A673 (cell line): ENCODE measurements around the gene CYP46A1. TPM values are rescaled to one million over a fixed set of nuclear protein-coding genes. Genes with fewer than 3 reads are reported as not detected.

Source experiments
- BruUV-seq: library from RNA; stranded (reverse); fragments of 400-500 nt; replicated peaks from 2 replicates; lab custom pipeline; 2021; lab: Mats Ljungman, UMichigan
- CTCF ChIA-PET: fragments of 300-600 bp; sonication (Branson Sonifier 250); formaldehyde crosslinking; loops from one replicate; lab custom pipeline; 2022; ENCODE audit warnings: antibody characterized with exemption; lab: Charles Lee
- POLR2A ChIA-PET: fragments of 300-600 bp; sonication (Branson Sonifier 250); formaldehyde crosslinking; loops from one replicate; lab custom pipeline; 2022; ENCODE audit warnings: antibody characterized with exemption; ENCODE audit not compliant: low non-redundant PET; lab: Charles Lee
- DNase-seq: peaks from one replicate; pipeline ENCODE4 v3.0.0-alpha.2; 2015; ENCODE audit warnings: low spot score
- H3K27ac ChIP-seq: fragments of 200-600 bp; sonication (generic); 2 replicates; pipeline ENCODE4 v1.5.1; 2016; ENCODE audit warnings: mixed run types, low read depth, mild to moderate bottlenecking, mixed read lengths, antibody characterized with exemption, low read length; ENCODE audit not compliant: poor library complexity, severe bottlenecking
- H3K27me3 ChIP-seq: fragments of 200-600 bp; sonication (generic); replicated peaks from 2 replicates; pipeline ENCODE4 v1.6.1; 2017; ENCODE audit warnings: mixed run types, low read depth, mild to moderate bottlenecking, mixed read lengths, antibody characterized with exemption, low read length; ENCODE audit not compliant: insufficient read depth, poor library complexity
- H3K36me3 ChIP-seq: fragments of 200-600 bp; sonication (generic); 2 replicates; pipeline ENCODE4 v1.6.1; 2016; ENCODE audit warnings: mixed run types, mild to moderate bottlenecking, mixed read lengths, antibody characterized with exemption, low read length; ENCODE audit not compliant: insufficient read depth, poor library complexity, severe bottlenecking
- H3K4me1 ChIP-seq: fragments of 200-600 bp; sonication (generic); 2 replicates; pipeline ENCODE4 v1.6.1; 2017; ENCODE audit warnings: mixed run types, mild to moderate bottlenecking, mixed read lengths, antibody characterized with exemption, low read length; ENCODE audit not compliant: insufficient read depth, poor library complexity, severe bottlenecking
- H3K4me3 ChIP-seq: fragments of 200-600 bp; sonication (generic); 2 replicates; pipeline ENCODE4 v1.5.1; 2016; ENCODE audit warnings: low read depth, mixed run types, mild to moderate bottlenecking, mixed read lengths, low read length; ENCODE audit not compliant: poor library complexity, severe bottlenecking
- H3K9me3 ChIP-seq: fragments of 200-600 bp; sonication (generic); 2 replicates; pipeline ENCODE4 v1.6.1; 2016; ENCODE audit warnings: mixed run types, low read depth, mild to moderate bottlenecking, mixed read lengths, antibody characterized with exemption, low read length; ENCODE audit not compliant: poor library complexity, severe bottlenecking
- EZH2 ChIP-seq: fragments of 200-600 bp; sonication (generic); IDR thresholded peaks from 2 replicates; pipeline ENCODE4 v1.6.1; 2017; ENCODE audit warnings: borderline replicate concordance, low read depth, mild to moderate bottlenecking, mixed read lengths, antibody characterized with exemption, low read length; ENCODE audit not compliant: poor library complexity, severe bottlenecking
- intact Hi-C: fragments of 100-400 bp; cut with micrococcal nuclease; formaldehyde crosslinking; loops from one replicate; pipeline ENCODE4 v1.10.0; 2022; ENCODE audit not compliant: unreplicated experiment
- total RNA-seq: library from RNA; stranded (reverse); gene quantifications from 2 replicates; pipeline ENCODE4 v1.2.3, GENCODE V29; 2021
- TF ChIP-seq, protein P1 (sequence below): fragments of 300-800, 200-600 bp; sonication (generic); conservative IDR thresholded peaks from 2 replicates; pipeline ENCODE4 v1.5.1; 2017; ENCODE audit warnings: low read depth, mild to moderate bottlenecking, antibody characterized with exemption, low read length, moderate library complexity, mixed read lengths

Gene CYP46A1
- total RNA-seq, 1 experiment from 2014 or later = not detected

DNA sequence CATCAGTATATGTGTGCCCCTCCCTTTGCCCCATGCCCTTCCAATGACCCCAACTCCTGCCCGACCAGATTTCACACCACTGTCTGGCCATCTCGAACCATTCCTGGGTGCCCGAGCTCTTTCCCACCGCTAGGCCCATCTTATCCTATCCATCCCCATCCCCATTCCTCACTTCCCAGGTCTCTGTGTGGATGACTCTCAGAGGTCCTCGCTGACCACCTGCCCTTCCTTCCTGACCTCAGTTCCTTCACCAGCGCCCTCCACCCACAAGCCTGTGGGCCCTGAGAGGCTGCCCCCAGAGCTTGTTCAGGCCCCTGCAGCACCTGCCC is 49.1 kb downstream of the CYP46A1 start:
- no peaks in the 10 kb centered on the region for H3K36me3 ChIP-seq
- intact Hi-C loops = no loop called here
- TF ChIP-seq, protein P1, sequence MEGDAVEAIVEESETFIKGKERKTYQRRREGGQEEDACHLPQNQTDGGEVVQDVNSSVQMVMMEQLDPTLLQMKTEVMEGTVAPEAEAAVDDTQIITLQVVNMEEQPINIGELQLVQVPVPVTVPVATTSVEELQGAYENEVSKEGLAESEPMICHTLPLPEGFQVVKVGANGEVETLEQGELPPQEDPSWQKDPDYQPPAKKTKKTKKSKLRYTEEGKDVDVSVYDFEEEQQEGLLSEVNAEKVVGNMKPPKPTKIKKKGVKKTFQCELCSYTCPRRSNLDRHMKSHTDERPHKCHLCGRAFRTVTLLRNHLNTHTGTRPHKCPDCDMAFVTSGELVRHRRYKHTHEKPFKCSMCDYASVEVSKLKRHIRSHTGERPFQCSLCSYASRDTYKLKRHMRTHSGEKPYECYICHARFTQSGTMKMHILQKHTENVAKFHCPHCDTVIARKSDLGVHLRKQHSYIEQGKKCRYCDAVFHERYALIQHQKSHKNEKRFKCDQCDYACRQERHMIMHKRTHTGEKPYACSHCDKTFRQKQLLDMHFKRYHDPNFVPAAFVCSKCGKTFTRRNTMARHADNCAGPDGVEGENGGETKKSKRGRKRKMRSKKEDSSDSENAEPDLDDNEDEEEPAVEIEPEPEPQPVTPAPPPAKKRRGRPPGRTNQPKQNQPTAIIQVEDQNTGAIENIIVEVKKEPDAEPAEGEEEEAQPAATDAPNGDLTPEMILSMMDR = no peak
- TF ChIP-seq EZH2 = no peak
- no TSS peak for BruUV-seq
- H3K4me3 ChIP-seq = no peak overlapping the region
- no peaks in the 10 kb centered on the region for H3K9me3 ChIP-seq
- no peaks in the 10 kb centered on the region for H3K27me3 ChIP-seq
- no peaks in the 10 kb centered on the region for H3K4me1 ChIP-seq
- no peak for DNase-seq
- ChIA-PET CTCF (no interaction called here), POLR2A (no interaction called here)
- H3K27ac ChIP-seq = no peak overlapping the region

DNA sequence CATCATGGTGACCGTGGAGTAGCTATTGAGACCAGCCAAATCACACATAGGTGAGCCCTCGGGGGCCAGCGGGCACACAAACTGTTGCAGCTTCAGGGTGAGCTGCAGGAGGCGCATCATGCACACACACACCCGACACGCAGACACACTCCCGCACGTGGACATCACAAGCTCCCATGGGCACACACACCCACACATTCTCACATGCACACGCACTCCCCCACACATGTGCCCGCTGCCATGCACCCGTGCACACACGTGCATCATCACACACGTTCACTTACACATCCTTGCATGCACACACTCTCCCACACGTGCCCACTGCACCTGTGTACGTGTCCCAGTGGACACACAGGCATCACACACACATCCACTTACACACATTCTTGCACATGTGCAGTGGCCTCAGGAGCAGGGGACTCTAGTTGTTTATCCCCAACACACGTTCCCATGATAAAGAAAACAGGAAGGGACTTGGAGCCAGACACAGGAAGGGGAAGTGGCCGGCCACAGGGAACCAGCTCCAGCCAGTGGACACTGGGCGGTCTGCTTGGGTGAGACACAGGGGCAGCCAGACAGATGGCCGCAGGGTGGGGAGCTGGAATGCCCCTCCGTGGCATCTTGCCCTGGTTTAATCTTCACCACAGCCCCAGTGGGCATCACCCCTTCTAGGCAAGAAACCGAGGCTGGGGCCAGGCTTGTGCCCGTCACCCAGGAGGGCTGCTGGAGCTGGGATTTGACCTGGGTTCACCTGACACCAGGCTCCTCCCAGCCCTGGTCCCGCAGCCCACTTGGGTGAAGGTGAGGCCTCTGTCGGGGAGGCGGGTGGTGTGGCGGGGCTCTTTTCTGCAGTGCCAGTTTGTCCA is 49.7 kb downstream of the CYP46A1 start:
- H3K4me3 ChIP-seq = no peak overlapping the region
- H3K4me1 ChIP-seq = no peaks in the 10 kb centered on the region
- ChIA-PET CTCF (no interaction called here), POLR2A (no interaction called here)
- TF ChIP-seq, protein P1 = no peak
- no peak for DNase-seq
- no peaks in the 10 kb centered on the region for H3K27me3 ChIP-seq
- H3K27ac ChIP-seq = no peak overlapping the region
- no peaks in the 10 kb centered on the region for H3K9me3 ChIP-seq
- intact Hi-C loops = no loop called here
- H3K36me3 ChIP-seq = no peaks in the 10 kb centered on the region
- BruUV-seq = no TSS peak

DNA sequence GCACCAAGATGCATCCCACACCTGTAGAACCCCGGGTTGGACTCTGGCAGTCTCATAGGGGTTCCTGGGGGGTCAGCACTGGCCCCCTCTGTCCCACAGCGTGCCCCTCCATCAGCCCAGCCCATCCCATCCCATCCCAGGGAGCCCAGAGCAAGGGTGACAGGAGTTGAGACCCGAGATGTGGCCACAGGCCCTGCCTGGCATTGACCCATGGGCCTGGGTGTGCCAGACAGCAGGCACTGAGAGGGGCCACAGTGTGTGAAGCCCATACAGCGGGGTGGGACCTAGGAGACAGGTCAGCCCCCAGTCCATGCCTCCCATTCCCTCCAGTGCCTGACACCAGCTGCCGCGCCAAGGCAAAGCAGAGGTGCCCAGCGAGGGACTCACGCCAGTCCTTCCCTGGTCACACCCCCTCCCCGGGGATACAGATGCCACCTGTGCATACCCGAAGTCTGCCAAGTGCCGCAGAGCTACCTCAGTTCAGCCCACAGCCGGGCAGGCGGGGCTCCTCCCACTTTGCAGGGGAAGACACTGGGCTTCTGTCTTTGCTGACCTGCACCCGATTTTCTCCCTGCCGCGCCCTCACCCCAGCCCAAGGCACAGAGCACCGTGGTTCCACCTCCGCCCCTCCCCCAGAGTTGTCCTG is 50.4 kb downstream of the CYP46A1 start:
- no peaks in the 10 kb centered on the region for H3K4me1 ChIP-seq
- BruUV-seq = no TSS peak
- H3K4me3 ChIP-seq = no peak overlapping the region
- TF ChIP-seq EZH2 = no peak
- TF ChIP-seq, protein P1 = no peak
- intact Hi-C loops = no loop called here
- no peak for DNase-seq
- no peaks in the 10 kb centered on the region for H3K27me3 ChIP-seq
- CTCF ChIA-PET = no interaction called here
- H3K36me3 ChIP-seq = no peaks in the 10 kb centered on the region
- H3K9me3 ChIP-seq = no peaks in the 10 kb centered on the region
- no peak overlapping the region for H3K27ac ChIP-seq
- POLR2A ChIA-PET = interaction anchor here (0.6 kb wide), 1 partner anchor 89 kb away, joined by 3 read pairs; no protein-coding TSS in a partner anchor
